IMR-90 (cell line): ENCODE measurements around the gene PUDP. TPM values are rescaled to one million over a fixed set of nuclear protein-coding genes. Genes with fewer than 3 reads are reported as not detected.
A peak's percentile ranks its signal among the peaks of the same experiment; 100 is the strongest.

ENCODE experiments used
- ATAC-seq: fragments of 200-7000 bp; cut with Tn5 transposase; 2 replicates; pipeline ENCODE4 v1.9.1; 2020; ENCODE audit warnings: low read depth, mild to moderate bottlenecking, moderate library complexity
- BruUV-seq: library from RNA; stranded (reverse); fragments of 400-500 nt; replicated peaks from 2 replicates; lab custom pipeline; 2021; lab: Mats Ljungman, UMichigan
- CTCF ChIA-PET: fragments of 300-600 bp; formaldehyde crosslinking; extraction: SDS; loops from one replicate; lab custom pipeline; 2021; ENCODE audit warnings: antibody characterized with exemption; lab: Yijun Ruan, JAX
- POLR2A ChIA-PET: fragments of 300-600 bp; sonication (Branson Sonifier 250); formaldehyde crosslinking; loops from one replicate; lab custom pipeline; 2022; ENCODE audit warnings: antibody characterized with exemption; ENCODE audit not compliant: unreplicated experiment; lab: Charles Lee
- DNase-seq: peaks from one replicate; pipeline ENCODE4 v3.0.0; 2013
- H2AFZ ChIP-seq: replicated peaks from 2 replicates; pipeline ENCODE3; 2013; ENCODE audit warnings: low read length, mild to moderate bottlenecking; ENCODE audit not compliant: poor library complexity
- H2AK5ac ChIP-seq: 2 replicates; pipeline ENCODE4 v1.6.1; 2013; ENCODE audit warnings: low read depth, low read length, inconsistent platforms
- H2AK9ac ChIP-seq: replicated peaks from 2 replicates; pipeline ENCODE3; 2013; ENCODE audit warnings: mild to moderate bottlenecking, low read depth, low read length, moderate library complexity; ENCODE audit not compliant: poor library complexity
- H2BK120ac ChIP-seq: 2 replicates; pipeline ENCODE4 v1.6.1; 2013; ENCODE audit warnings: low read depth, low read length, inconsistent platforms
- H2BK15ac ChIP-seq: 3 replicates; pipeline ENCODE4 v1.6.1; 2013; ENCODE audit warnings: low read depth, low read length, inconsistent platforms
- H2BK20ac ChIP-seq: 2 replicates; pipeline ENCODE4 v1.6.1; 2013; ENCODE audit warnings: low read depth, mild to moderate bottlenecking, inconsistent platforms, low read length, moderate library complexity
- H2BK5ac ChIP-seq: 2 replicates; pipeline ENCODE4 v1.6.1; 2013; ENCODE audit warnings: mild to moderate bottlenecking, low read depth, low read length, inconsistent platforms; ENCODE audit not compliant: poor library complexity, severe bottlenecking
- H3K14ac ChIP-seq: replicated peaks from 2 replicates; pipeline ENCODE4 v1.6.1; 2013; ENCODE audit warnings: low read depth, low read length, inconsistent platforms
- H3K18ac ChIP-seq: 2 replicates; pipeline ENCODE4 v1.6.1; 2013; ENCODE audit warnings: low read depth, low read length, control low read depth
- H3K23ac ChIP-seq: 2 replicates; pipeline ENCODE4 v1.6.1; 2013; ENCODE audit warnings: low read depth, low read length, inconsistent platforms
- H3K27ac ChIP-seq: 2 replicates; pipeline ENCODE4 v1.5.1; 2013; ENCODE audit warnings: mild to moderate bottlenecking, control low read depth, low read length; ENCODE audit not compliant: insufficient read depth
- H3K27me3 ChIP-seq: 2 replicates; pipeline ENCODE4 v1.6.1; 2013; ENCODE audit warnings: low read length; ENCODE audit not compliant: control insufficient read depth, insufficient read depth
- H3K36me3 ChIP-seq: 2 replicates; pipeline ENCODE4 v1.6.1; 2013; ENCODE audit warnings: low read length, mixed read lengths; ENCODE audit not compliant: control insufficient read depth, insufficient read depth
- H3K4ac ChIP-seq: 2 replicates; pipeline ENCODE4 v1.6.1; 2013; ENCODE audit warnings: low read depth, low read length, inconsistent platforms
- H3K4me1 ChIP-seq: 2 replicates; pipeline ENCODE4 v1.6.1; 2013; ENCODE audit warnings: low read length, mixed read lengths; ENCODE audit not compliant: control insufficient read depth, insufficient read depth
- H3K4me2 ChIP-seq: 2 replicates; pipeline ENCODE4 v1.6.1; 2013; ENCODE audit warnings: low read depth, mild to moderate bottlenecking, control low read depth, low read length, moderate library complexity
- H3K4me3 ChIP-seq: 2 replicates; pipeline ENCODE4 v1.5.1; 2013; ENCODE audit warnings: low read depth, mild to moderate bottlenecking, control low read depth, low read length, moderate library complexity; ENCODE audit not compliant: insufficient read depth
- H3K56ac ChIP-seq: 2 replicates; pipeline ENCODE4 v1.6.1; 2013; ENCODE audit warnings: low read length, inconsistent platforms; ENCODE audit not compliant: insufficient read depth; ENCODE audit errors: extremely low read depth
- H3K79me1 ChIP-seq, 2 experiments: 2 replicates each; pipeline ENCODE4 v1.6.1; 2013; ENCODE audit warnings: low read length in 2 of 2, inconsistent platforms in 1 of 2, low read depth in 1 of 2
- H3K9ac ChIP-seq: 2 replicates; pipeline ENCODE4 v1.6.1; 2013; ENCODE audit warnings: low read depth, low read length, control low read depth
- H3K9me1 ChIP-seq: 2 replicates; pipeline ENCODE4 v1.6.1; 2013; ENCODE audit warnings: low read length, inconsistent platforms; ENCODE audit not compliant: insufficient read depth
- H3K9me3 ChIP-seq: 2 replicates; pipeline ENCODE4 v1.6.1; 2013; ENCODE audit warnings: low read length; ENCODE audit not compliant: control insufficient read depth, insufficient read depth
- H4K20me1 ChIP-seq: 2 replicates; pipeline ENCODE4 v1.6.1; 2013; ENCODE audit warnings: low read length, inconsistent platforms; ENCODE audit not compliant: insufficient read depth
- H4K5ac ChIP-seq: 2 replicates; pipeline ENCODE4 v1.6.1; 2013; ENCODE audit warnings: mild to moderate bottlenecking, low read depth, low read length, control low read depth
- H4K8ac ChIP-seq, 2 experiments: 2 replicates each; pipeline ENCODE4 v1.6.1; 2013; ENCODE audit warnings: low read depth in 2 of 2, low read length in 2 of 2, control low read depth in 1 of 2, inconsistent platforms in 1 of 2
- H4K91ac ChIP-seq: 2 replicates; pipeline ENCODE4 v1.6.1; 2013; ENCODE audit warnings: low read depth, low read length, inconsistent platforms; ENCODE audit not compliant: insufficient read depth
- CEBPB ChIP-seq: IDR thresholded peaks from 2 replicates; pipeline ENCODE4 v1.6.1; 2012; ENCODE audit warnings: low read depth, low read length, improper control_type of control experiment
- CHD1 ChIP-seq: IDR thresholded peaks from 2 replicates; pipeline ENCODE4 v1.6.1; 2012; ENCODE audit warnings: low read depth, low read length, improper control_type of control experiment
- CTCF ChIP-seq: conservative IDR thresholded peaks from 2 replicates; pipeline ENCODE4 v1.5.1; 2012; ENCODE audit warnings: mild to moderate bottlenecking, low read depth, low read length, improper control_type of control experiment
- MAFK ChIP-seq: IDR thresholded peaks from 2 replicates; pipeline ENCODE4 v1.6.1; 2012; ENCODE audit warnings: low read depth, low read length, improper control_type of control experiment
- RAD21 ChIP-seq: IDR thresholded peaks from 2 replicates; pipeline ENCODE4 v1.6.1; 2012; ENCODE audit warnings: low read length, improper control_type of control experiment
- RFX5 ChIP-seq: IDR thresholded peaks from 2 replicates; pipeline ENCODE4 v1.8.0; 2012; ENCODE audit warnings: low read depth, mild to moderate bottlenecking, low read length, moderate library complexity
- USF2 ChIP-seq: fragments of 150-350 bp; IDR thresholded peaks from 2 replicates; pipeline ENCODE4 v1.6.1; 2017; ENCODE audit warnings: mild to moderate bottlenecking, antibody characterized with exemption, low read length, low read depth
- WGBS, 2 experiments: methylation state at CpG; one replicate each; pipeline versions ENCODE4 v1.1.5 to v1.1.7; 2013; ENCODE audit warnings: missing lambda C conversion rate in 2 of 2; ENCODE audit not compliant: insufficient read length in 1 of 2; ENCODE audit errors: extremely low coverage in 2 of 2; 5-methylcytosine and 5-hydroxymethylcytosine counted together
- dilution Hi-C: fragments of 300-500 bp; cut with HindIII; formaldehyde crosslinking; loops from one replicate; pipeline ENCODE4 v1.14.3; 2018; ENCODE audit warnings: low sequenced_read_pairs; ENCODE audit not compliant: unreplicated experiment
- in situ Hi-C: fragments of 300-500 bp; cut with MboI; formaldehyde crosslinking; loops from 3 replicates; pipeline ENCODE4 v1.14.3; 2019; ENCODE audit warnings: low sequenced_read_pairs, inconsistent platforms, mixed read lengths
- intact Hi-C: fragments of 100-400 bp; cut with micrococcal nuclease; formaldehyde crosslinking; loops from 2 replicates; pipeline ENCODE4 v1.10.0; 2022
- polyA plus RNA-seq, 3 experiments: library from polyadenylated mRNA; depleted of rRNA; stranded (reverse); fragments of >200 nt; gene quantifications; 2 replicates each; pipeline ENCODE4 v1.2.3, GENCODE V29; 2012; ENCODE audit warnings: low replicate concordance in 1 of 3
- total RNA-seq: library from RNA; depleted of rRNA; stranded (reverse); fragments of >200 nt; gene quantifications from 2 replicates; pipeline ENCODE4 v1.2.3, GENCODE V29; 2012
- TF ChIP-seq, protein P1 (sequence below): fragments of 150-350 bp; IDR thresholded peaks from 2 replicates; pipeline ENCODE4 v1.6.1; 2016; ENCODE audit warnings: low read depth, mild to moderate bottlenecking, low read length, moderate library complexity, borderline replicate concordance

PUDP gene
- total and polyA plus RNA-seq, 2 of the 4 experiments (the other 2 are of a cell fraction) = 22.2 to 28.6 TPM

DNA sequence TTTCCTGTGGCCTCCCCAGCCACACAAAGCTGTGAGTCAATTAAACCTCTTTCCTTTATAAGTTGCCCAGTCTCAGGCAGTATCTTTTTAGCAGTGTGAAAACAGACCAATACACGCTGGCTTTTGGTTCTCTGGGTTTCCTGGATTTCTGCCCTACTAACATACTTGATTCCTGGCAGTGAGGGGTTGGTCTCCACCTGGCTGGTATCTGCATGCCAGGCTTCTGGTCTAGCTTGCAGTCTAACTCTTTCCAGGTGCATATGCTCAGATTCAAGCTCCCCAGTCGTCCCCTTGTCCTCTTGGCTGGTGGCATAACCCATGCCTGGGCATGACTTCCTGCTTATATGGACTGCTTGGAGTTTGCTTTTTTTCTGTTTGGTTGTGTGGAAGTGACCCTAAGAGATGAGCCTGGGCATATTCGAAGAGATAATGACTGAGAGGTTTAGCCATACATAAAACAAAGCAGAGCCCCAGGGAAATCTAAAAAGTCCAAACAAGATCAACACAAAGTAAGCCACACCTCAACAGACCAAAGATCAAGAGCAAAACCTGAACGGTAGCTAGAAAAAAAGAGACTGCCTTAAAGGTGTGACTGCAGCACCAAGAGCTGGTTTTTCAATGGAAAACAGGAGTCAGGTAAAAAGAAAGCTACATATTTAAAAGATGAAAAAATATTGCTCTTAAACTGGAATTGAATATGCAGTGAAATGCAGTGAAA, 102.6 kb downstream of the PUDP start:
- Histone ChIP-seq H3K14ac (peak overlapping the region; percentile 37; the same call in 1 of the 2 replicates), H2AK9ac (no peak overlapping the region), H3K9me1 (no peaks in the 10 kb centered on the region), H3K4ac (peak overlapping the region; percentile 0), H3K27me3 (no peaks in the 10 kb centered on the region), H3K9ac (no peak overlapping the region), H2BK120ac (peak overlapping the region; percentile 84; the same call in 1 of the 2 replicates), H2BK15ac (peak overlapping the region; percentile 56; the same call in 2 of the 3 replicates), H3K4me1 (peaks cover 6% of the 10 kb centered on the region), H3K79me1 (peaks cover 4 to 6% of the 10 kb centered on the region in 2 experiments; a peak in 2 of 4 replicates), H4K5ac (no peak overlapping the region; the same call in 1 of the 2 replicates), H3K56ac (no peak overlapping the region), H2BK5ac (peak overlapping the region; percentile 53), H3K18ac (peak overlapping the region; percentile 56), H2BK20ac (0 out of 2 replicates have a peak overlapping the region, but pooled peaks have one; percentile 69), H2AK5ac (peak overlapping the region; percentile 49; the same call in 1 of the 2 replicates), H4K91ac (peak overlapping the region; percentile 58), H3K9me3 (no peaks in the 10 kb centered on the region), H2AFZ (no peak overlapping the region), H3K4me3 (no peak overlapping the region), H3K36me3 (peaks cover 7% of the 10 kb centered on the region), H4K20me1 (no peaks in the 10 kb centered on the region; the same call in 1 of the 2 replicates), H4K8ac (no peak overlapping the region), H3K4me2 (no peak overlapping the region), H3K27ac (peak overlapping the region; percentile 77; the same call in 1 of the 2 replicates), H3K23ac (no peak overlapping the region)
- ATAC-seq (no peak), DNase-seq (no peak)
- no TSS peak for BruUV-seq
- TF ChIP-seq USF2 = no peak
- no peak for TF ChIP-seq RAD21
- no peak for TF ChIP-seq RFX5
- TF ChIP-seq MAFK = no peak
- no peak for TF ChIP-seq CEBPB
- TF ChIP-seq, protein P1, sequence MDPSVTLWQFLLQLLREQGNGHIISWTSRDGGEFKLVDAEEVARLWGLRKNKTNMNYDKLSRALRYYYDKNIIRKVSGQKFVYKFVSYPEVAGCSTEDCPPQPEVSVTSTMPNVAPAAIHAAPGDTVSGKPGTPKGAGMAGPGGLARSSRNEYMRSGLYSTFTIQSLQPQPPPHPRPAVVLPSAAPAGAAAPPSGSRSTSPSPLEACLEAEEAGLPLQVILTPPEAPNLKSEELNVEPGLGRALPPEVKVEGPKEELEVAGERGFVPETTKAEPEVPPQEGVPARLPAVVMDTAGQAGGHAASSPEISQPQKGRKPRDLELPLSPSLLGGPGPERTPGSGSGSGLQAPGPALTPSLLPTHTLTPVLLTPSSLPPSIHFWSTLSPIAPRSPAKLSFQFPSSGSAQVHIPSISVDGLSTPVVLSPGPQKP = no peak
- TF ChIP-seq CHD1 = no peak
- no peak for TF ChIP-seq CTCF
- ChIA-PET CTCF (no interaction called here), POLR2A (no interaction called here)
- no CpG with 5 or more reads among the region's 4 CpGs for WGBS, 2 experiments
- intact Hi-C loops = no loop called here
- in situ Hi-C loops = no loop called here
- dilution Hi-C loops = no loop called here
